Measurements from ENCODE around the gene SLC8A1.

SLC8A1 gene

DNA sequence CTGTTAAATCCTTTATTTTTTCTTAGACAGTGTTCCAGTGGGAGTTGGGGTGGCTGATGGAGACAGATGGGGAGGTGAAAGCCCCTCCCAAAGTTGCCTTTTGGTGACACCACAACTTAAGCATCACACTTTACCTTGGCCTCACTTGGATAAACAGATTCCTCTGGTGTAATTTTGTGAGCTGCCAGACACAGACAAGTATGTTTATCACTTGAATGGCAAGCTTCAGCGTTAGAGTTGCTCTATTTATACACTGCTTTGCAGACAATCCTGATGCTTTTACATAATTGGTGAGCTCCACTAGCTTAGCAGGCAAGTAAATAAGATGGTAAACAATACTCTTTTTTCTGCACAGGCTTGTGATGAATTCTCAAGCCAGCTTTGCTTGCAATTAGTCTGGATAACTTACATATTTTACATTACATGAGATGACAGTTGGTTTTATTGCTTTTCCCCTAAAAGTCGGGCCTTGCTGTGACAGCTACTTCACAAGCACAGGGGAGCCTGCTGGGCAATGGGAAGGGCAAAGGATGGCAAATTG, 226.2 kb downstream of the SLC8A1 start:
- no peak for DNase-seq (ENCODE audit: low read depth, low spot score)
- H3K4me3 ChIP-seq (ENCODE audit: low read depth, low read length): no peak overlapping the region
- ChIA-PET CTCF (interaction anchor here (3.8 kb wide), 1 partner anchor 13 kb away, joined by 21 read pairs; no protein-coding TSS in a partner anchor), POLR2A (interaction anchor here (1.1 kb wide), 1 partner anchor 122 kb away, joined by 3 read pairs; no protein-coding TSS in a partner anchor)
- no peak for TF ChIP-seq CTCF (IDR thresholded peaks at IDR 0.05; ENCODE audit: insufficient read depth, low read length, missing control alignments)

DNA sequence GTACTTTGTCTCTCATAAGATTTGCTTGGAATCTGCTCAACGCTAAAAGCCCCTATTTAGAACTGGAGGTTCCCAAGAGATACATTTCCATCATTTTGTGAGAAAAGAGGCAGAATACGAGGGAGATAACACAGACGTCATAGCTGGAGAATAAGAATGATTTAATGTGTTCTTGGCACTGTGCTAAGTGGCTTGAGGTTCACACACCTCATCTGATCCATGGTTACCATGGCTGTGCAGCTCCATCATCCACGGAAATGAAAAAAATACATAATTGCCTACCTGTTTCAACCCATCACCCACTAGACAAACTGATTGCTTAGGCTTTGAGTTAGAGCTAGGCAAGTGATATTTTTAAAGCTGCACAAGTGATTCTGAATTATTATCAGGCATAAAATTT, 227.6 kb downstream of the SLC8A1 start:
- ChIA-PET POLR2A (no interaction called here), CTCF (interaction anchor here (1.0 to 3.8 kb wide), 3 partner anchors 11 to 330 kb away, joined by 3 to 21 read pairs (median 3); no protein-coding TSS in a partner anchor)
- no peak for TF ChIP-seq CTCF (IDR thresholded peaks at IDR 0.05; ENCODE audit: insufficient read depth, low read length, missing control alignments)
- no peak for DNase-seq (ENCODE audit: low read depth, low spot score)
- H3K4me3 ChIP-seq (ENCODE audit: low read depth, low read length): no peak overlapping the region

GRCh38 chr2:40220177-40220925, 231.5 kb downstream of the SLC8A1 start:
- ChIA-PET CTCF (interaction anchor here (0.8 to 2.1 kb wide), 3 partner anchors 23 to 229 kb away, joined by 3 to 6 read pairs (median 4); no protein-coding TSS in a partner anchor), POLR2A (interaction anchor here (0.7 kb wide), 1 partner anchor 469 kb away, joined by 4 read pairs; no protein-coding TSS in a partner anchor)
- no peak overlapping the region for H3K4me3 ChIP-seq (ENCODE audit: low read depth, low read length)
- DNase-seq (ENCODE audit: low read depth, low spot score): no peak
- no peak for TF ChIP-seq CTCF (IDR thresholded peaks at IDR 0.05; ENCODE audit: insufficient read depth, low read length, missing control alignments)

GRCh38 chr2:40219141-40219540, 232.7 kb downstream of the SLC8A1 start:
- ChIA-PET POLR2A (no interaction called here), CTCF (interaction anchor here (1.1 to 2.1 kb wide), 6 partner anchors 9 to 308 kb away, joined by 3 to 6 read pairs (median 4); no protein-coding TSS in a partner anchor)
- no peak overlapping the region for H3K4me3 ChIP-seq (ENCODE audit: low read depth, low read length)
- TF ChIP-seq CTCF (IDR thresholded peaks at IDR 0.05; ENCODE audit: insufficient read depth, low read length, missing control alignments): no peak
- no peak for DNase-seq (ENCODE audit: low read depth, low spot score)

DNA sequence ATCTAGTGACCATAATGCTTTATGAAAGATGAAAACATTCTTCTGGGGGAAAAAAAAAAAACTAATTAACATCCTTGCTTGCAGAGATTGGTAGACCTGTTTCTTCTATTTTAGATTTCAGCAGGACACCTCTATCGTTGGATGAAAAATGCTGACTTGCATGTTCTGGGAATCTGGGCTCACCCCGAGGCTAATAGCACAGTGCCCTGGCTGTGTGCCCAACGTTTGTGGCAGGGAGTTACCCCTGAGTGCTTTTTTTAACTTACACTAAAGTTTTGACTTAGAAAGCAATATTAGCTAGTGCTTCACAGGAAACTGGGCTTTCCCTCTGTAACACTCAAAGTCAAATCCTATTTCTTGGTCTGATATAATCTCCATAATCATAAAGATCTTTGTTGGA, 233.2 kb downstream of the SLC8A1 start:
- ChIA-PET POLR2A (interaction anchor here (0.6 kb wide), 1 partner anchor 13 kb away, joined by 5 read pairs; no protein-coding TSS in a partner anchor), CTCF (interaction anchor here (1.1 to 2.1 kb wide), 5 partner anchors 9 to 308 kb away, joined by 3 to 6 read pairs (median 5); no protein-coding TSS in a partner anchor)
- DNase-seq (ENCODE audit: low read depth, low spot score): no peak
- H3K4me3 ChIP-seq (ENCODE audit: low read depth, low read length): no peak overlapping the region
- TF ChIP-seq CTCF (IDR thresholded peaks at IDR 0.05; ENCODE audit: insufficient read depth, low read length, missing control alignments): no peak

GRCh38 chr2:40213619-40214018, 238.3 kb downstream of the SLC8A1 start:
- no peak overlapping the region for H3K4me3 ChIP-seq (ENCODE audit: low read depth, low read length)
- ChIA-PET CTCF (interaction anchor here (0.7 to 2.7 kb wide), 29 partner anchors 9 to 1485 kb away, joined by 3 to 25 read pairs (median 4); no protein-coding TSS in a partner anchor), POLR2A (interaction anchor here (0.8 to 1.2 kb wide), 5 partner anchors 14 to 237 kb away, joined by 3 to 10 read pairs (median 3); partner anchors contain the start of gene SLC8A1)
- no peak for TF ChIP-seq CTCF (IDR thresholded peaks at IDR 0.05; ENCODE audit: insufficient read depth, low read length, missing control alignments)
- no peak for DNase-seq (ENCODE audit: low read depth, low spot score)
